BJ (cell line): ENCODE data around the gene ZIM2. TPM values are rescaled to one million over a fixed set of nuclear protein-coding genes. Genes with fewer than 3 reads are reported as not detected.

Experiments
- CTCF ChIA-PET: fragments of 350-600 bp; formaldehyde crosslinking; extraction: SDS; loops from one replicate; lab custom pipeline; 2021; ENCODE audit warnings: antibody characterized with exemption, inconsistent platforms; lab: Yijun Ruan, JAX
- POLR2A ChIA-PET: fragments of 300-600 bp; sonication (Branson Sonifier 250); formaldehyde crosslinking; extraction: SDS; loops from one replicate; lab custom pipeline; 2021; ENCODE audit warnings: antibody characterized with exemption; lab: Charles Lee
- DNase-seq: peaks from one replicate; pipeline ENCODE4 v3.0.0-alpha.2; 2011; ENCODE audit warnings: low read depth
- H3K27me3 ChIP-seq: 2 replicates; pipeline ENCODE4 v1.6.0; 2011; ENCODE audit warnings: low read length; ENCODE audit not compliant: control insufficient read depth, insufficient read depth
- H3K36me3 ChIP-seq: 2 replicates; pipeline ENCODE4 v1.5.1; 2011; ENCODE audit warnings: low read length; ENCODE audit not compliant: control insufficient read depth, insufficient read depth
- H3K4me3 ChIP-seq: 2 replicates; pipeline ENCODE4 v1.5.1; 2011; ENCODE audit warnings: low read depth, mild to moderate bottlenecking, control low read depth, low read length
- polyA plus RNA-seq: library from polyadenylated mRNA; depleted of rRNA; stranded (reverse); fragments of >200 nt; gene quantifications from 2 replicates; pipeline ENCODE4 v1.2.3, GENCODE V29; 2011
- TF ChIP-seq, protein P1 (sequence below): IDR thresholded peaks from 2 replicates; pipeline ENCODE4 v1.5.1; 2011; ENCODE audit warnings: low read depth, mild to moderate bottlenecking, control low read depth, inconsistent platforms, low read length, moderate library complexity; ENCODE audit not compliant: insufficient read depth

Gene ZIM2
- polyA plus RNA-seq, 1 experiment, result not detected

DNA sequence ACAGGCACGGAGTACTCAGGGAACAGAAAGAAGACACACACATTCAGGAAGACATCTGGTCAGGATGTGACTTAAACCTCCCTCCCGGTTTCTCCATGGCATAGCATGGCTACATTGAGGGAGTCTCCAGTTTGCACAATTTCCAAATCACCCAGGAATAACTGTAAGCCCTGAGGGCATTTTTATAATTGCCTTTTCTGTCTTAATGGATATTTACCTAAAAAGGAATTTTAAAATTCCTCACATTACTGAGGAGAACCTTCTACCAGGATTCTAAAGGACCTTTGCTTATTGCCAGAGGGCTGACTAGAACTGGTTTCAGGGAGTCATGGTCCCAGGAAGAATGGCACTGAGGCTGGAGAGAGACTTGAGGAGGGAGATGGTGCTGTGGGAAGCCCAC, 21.4 kb downstream of the ZIM2 start:
- POLR2A ChIA-PET, result no interaction called here
- no peaks in the 10 kb centered on the region for H3K27me3 ChIP-seq
- TF ChIP-seq, protein P1, sequence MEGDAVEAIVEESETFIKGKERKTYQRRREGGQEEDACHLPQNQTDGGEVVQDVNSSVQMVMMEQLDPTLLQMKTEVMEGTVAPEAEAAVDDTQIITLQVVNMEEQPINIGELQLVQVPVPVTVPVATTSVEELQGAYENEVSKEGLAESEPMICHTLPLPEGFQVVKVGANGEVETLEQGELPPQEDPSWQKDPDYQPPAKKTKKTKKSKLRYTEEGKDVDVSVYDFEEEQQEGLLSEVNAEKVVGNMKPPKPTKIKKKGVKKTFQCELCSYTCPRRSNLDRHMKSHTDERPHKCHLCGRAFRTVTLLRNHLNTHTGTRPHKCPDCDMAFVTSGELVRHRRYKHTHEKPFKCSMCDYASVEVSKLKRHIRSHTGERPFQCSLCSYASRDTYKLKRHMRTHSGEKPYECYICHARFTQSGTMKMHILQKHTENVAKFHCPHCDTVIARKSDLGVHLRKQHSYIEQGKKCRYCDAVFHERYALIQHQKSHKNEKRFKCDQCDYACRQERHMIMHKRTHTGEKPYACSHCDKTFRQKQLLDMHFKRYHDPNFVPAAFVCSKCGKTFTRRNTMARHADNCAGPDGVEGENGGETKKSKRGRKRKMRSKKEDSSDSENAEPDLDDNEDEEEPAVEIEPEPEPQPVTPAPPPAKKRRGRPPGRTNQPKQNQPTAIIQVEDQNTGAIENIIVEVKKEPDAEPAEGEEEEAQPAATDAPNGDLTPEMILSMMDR, result no peak
- CTCF ChIA-PET, result no interaction called here
- H3K36me3 ChIP-seq, result no peaks in the 10 kb centered on the region
- DNase-seq, result no peak
- H3K4me3 ChIP-seq, result no peak overlapping the region

DNA sequence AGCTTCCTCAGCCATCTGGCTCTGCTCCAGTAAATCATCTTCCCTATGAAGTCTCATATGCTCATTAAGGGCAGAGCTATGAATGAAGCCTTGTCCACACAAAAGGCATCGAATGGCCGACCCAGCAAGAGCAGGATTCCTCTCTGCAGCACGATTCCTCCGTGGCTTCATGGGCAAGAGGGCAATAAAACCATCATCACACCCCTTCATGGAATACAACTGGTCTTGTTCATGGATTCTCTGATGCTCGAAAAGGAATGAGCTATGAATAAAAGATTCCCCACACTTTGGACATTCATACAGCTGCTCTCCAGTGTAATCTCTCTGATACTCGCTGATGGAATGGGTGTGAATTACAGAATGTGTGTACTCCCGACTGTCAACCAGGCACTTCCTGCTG, 25.9 kb downstream of the ZIM2 start:
- no peaks in the 10 kb centered on the region for H3K27me3 ChIP-seq
- TF ChIP-seq, protein P1, result no peak
- H3K4me3 ChIP-seq, result no peak overlapping the region
- DNase-seq, result no peak
- no peaks in the 10 kb centered on the region for H3K36me3 ChIP-seq
- ChIA-PET CTCF (interaction anchor here (1.4 kb wide), 1 partner anchor 10 kb away, joined by 4 read pairs; no protein-coding TSS in a partner anchor), POLR2A (no interaction called here)

DNA sequence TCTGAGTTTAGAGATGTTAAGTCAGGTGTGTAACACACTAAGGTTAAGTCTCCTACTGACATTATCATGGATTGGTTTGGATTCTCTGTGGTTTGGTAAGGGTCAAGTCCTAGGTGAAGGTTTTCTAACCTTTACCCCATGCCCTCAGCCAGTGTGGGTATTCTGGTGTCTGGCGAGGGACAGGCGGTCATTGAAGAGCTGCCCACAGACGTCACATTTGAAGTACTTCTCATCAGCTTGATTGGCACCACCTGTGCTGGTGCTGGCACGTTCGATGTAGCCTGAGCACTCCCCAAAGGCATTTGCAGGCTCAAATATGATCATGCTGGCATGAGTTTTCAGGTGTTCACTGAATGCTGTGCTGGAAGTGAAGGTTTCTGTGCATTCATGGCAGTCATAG, 27.0 kb downstream of the ZIM2 start:
- DNase-seq, result no peak
- ChIA-PET CTCF (no interaction called here), POLR2A (no interaction called here)
- TF ChIP-seq, protein P1, result no peak
- Histone ChIP-seq H3K27me3 (no peaks in the 10 kb centered on the region), H3K36me3 (no peaks in the 10 kb centered on the region), H3K4me3 (no peak overlapping the region)

DNA sequence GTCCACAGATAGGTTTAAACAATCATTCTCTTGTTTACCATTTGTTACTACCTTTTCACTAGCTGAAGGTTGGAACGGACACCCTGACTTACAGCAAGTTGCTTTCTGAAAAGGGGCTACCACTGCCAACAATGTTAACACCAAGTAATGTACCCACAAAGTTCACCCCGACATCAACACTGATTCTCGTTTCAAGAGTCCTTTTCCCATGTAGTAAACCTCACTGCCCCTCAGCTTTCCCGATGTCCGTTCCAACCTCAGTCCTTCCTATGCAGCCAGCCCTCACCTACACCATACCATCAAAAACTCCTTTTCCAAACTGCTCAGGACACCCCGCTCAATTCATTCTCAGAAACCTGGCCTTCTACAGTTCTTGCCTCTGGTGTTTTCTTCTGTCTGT, 29.0 kb downstream of the ZIM2 start:
- TF ChIP-seq, protein P1, result no peak
- POLR2A ChIA-PET, result no interaction called here
- Histone ChIP-seq H3K36me3 (no peaks in the 10 kb centered on the region), H3K27me3 (no peaks in the 10 kb centered on the region), H3K4me3 (no peak overlapping the region)
- DNase-seq, result no peak
- CTCF ChIA-PET, result no interaction called here

DNA sequence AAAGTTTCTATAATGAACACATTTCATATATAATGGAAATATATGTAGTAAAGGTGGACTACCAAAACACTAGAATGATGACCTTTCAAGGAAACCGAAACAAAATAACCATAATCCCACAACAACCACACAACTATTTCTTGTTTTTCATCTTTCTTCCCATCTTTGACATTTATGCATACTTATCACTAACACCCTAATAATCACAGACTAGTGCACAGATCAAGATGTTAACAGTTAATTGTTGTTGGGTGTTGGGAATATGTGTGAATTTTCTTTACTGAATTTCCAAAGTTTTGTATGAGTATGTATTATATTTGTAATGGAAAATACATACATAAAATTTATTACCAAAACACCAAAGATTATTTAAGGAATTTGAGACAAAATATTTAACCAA, 30.3 kb downstream of the ZIM2 start:
- ChIA-PET POLR2A (no interaction called here), CTCF (no interaction called here)
- TF ChIP-seq, protein P1, result no peak
- Histone ChIP-seq H3K4me3 (no peak overlapping the region), H3K27me3 (no peaks in the 10 kb centered on the region), H3K36me3 (no peaks in the 10 kb centered on the region)
- no peak for DNase-seq
